Measurements from ENCODE around the gene RALY.

The RALY gene

GRCh38 chr20:34049389-34049788, 55.7 kb downstream of the RALY start:
- TF ChIP-seq TOX (CRISPR knock-in tag; IDR thresholded peaks at IDR 0.05; ENCODE audit: borderline replicate concordance) = no peak
- TF ChIP-seq TCF4 (CRISPR knock-in tag; IDR thresholded peaks at IDR 0.05; ENCODE audit: borderline replicate concordance) = no peak
- no peak for TF ChIP-seq OSR1 (CRISPR knock-in tag; IDR thresholded peaks at IDR 0.05)
- no peak for TF ChIP-seq TSHZ2 (CRISPR knock-in tag; IDR thresholded peaks at IDR 0.05)
- TF ChIP-seq GLIS3 (CRISPR knock-in tag; IDR thresholded peaks at IDR 0.05) = no peak
- TF ChIP-seq ZNF8 (CRISPR knock-in tag; IDR thresholded peaks at IDR 0.05) = no peak
- TF ChIP-seq SNAI2 (CRISPR knock-in tag; IDR thresholded peaks at IDR 0.05) = no peak
- TF ChIP-seq ZNF70 (CRISPR knock-in tag; IDR thresholded peaks at IDR 0.05) = no peak
- no peak for TF ChIP-seq ARNTL (CRISPR knock-in tag; IDR thresholded peaks at IDR 0.05; ENCODE audit: borderline replicate concordance, low read depth)
- no peak for TF ChIP-seq ZFP30 (CRISPR knock-in tag; IDR thresholded peaks at IDR 0.05)
- no peak for TF ChIP-seq CREB5 (CRISPR knock-in tag; IDR thresholded peaks at IDR 0.05; ENCODE audit: low read depth)
- TF ChIP-seq RARB (CRISPR knock-in tag; IDR thresholded peaks at IDR 0.05) = no peak
- ATAC-seq = no peak

- TF ChIP-seq SNAI2 (CRISPR knock-in tag; IDR thresholded peaks at IDR 0.05) = no peak
- no peak for TF ChIP-seq OSR1 (CRISPR knock-in tag; IDR thresholded peaks at IDR 0.05)
- no peak for TF ChIP-seq ZNF565 (CRISPR knock-in tag; conservative IDR thresholded peaks at IDR 0.05; ENCODE audit: low read depth)
- no peak for ATAC-seq
Measured at GRCh38 chr20:34049897-34050695, 56.4 kb downstream of the RALY start.

GRCh38 chr20:34052414-34052813, 58.7 kb downstream of the RALY start:
- ATAC-seq = no peak
- TF ChIP-seq ESRRG (CRISPR knock-in tag; IDR thresholded peaks at IDR 0.05) = no peak
- no peak for TF ChIP-seq OSR1 (CRISPR knock-in tag; IDR thresholded peaks at IDR 0.05)
- TF ChIP-seq RARB (CRISPR knock-in tag; IDR thresholded peaks at IDR 0.05) = no peak
- no peak for TF ChIP-seq PATZ1 (CRISPR knock-in tag; IDR thresholded peaks at IDR 0.05; ENCODE audit: borderline replicate concordance)
- TF ChIP-seq SNAI2 (CRISPR knock-in tag; IDR thresholded peaks at IDR 0.05) = no peak
- TF ChIP-seq BACH2 (CRISPR knock-in tag; IDR thresholded peaks at IDR 0.05; ENCODE audit: borderline replicate concordance) = no peak

GRCh38 chr20:34055290-34055689, 61.6 kb downstream of the RALY start:
- no peak; the same call in 1 of the 3 replicates for ATAC-seq
- TF ChIP-seq ZNF565 (CRISPR knock-in tag; conservative IDR thresholded peaks at IDR 0.05; ENCODE audit: low read depth) = no peak
- TF ChIP-seq POU6F1 (CRISPR knock-in tag; IDR thresholded peaks at IDR 0.05; ENCODE audit: borderline replicate concordance, low read depth) = no peak
- TF ChIP-seq CSRNP3 (CRISPR knock-in tag; IDR thresholded peaks at IDR 0.05) = no peak
- TF ChIP-seq TOX (CRISPR knock-in tag; IDR thresholded peaks at IDR 0.05; ENCODE audit: borderline replicate concordance) = no peak
- TF ChIP-seq ZFP30 (CRISPR knock-in tag; IDR thresholded peaks at IDR 0.05) = no peak
- TF ChIP-seq TSHZ2 (CRISPR knock-in tag; IDR thresholded peaks at IDR 0.05) = no peak
- TF ChIP-seq RARB (CRISPR knock-in tag; IDR thresholded peaks at IDR 0.05) = no peak
- no peak for TF ChIP-seq GLIS3 (CRISPR knock-in tag; IDR thresholded peaks at IDR 0.05)
- no peak for TF ChIP-seq CREB5 (CRISPR knock-in tag; IDR thresholded peaks at IDR 0.05; ENCODE audit: low read depth)
- TF ChIP-seq ISL1 (CRISPR knock-in tag; IDR thresholded peaks at IDR 0.05) = peak; percentile 8; the same call in 1 of the 2 replicates
- no peak for TF ChIP-seq ARNTL (CRISPR knock-in tag; IDR thresholded peaks at IDR 0.05; ENCODE audit: borderline replicate concordance, low read depth)
- peak; percentile 62 for TF ChIP-seq ZNF8 (CRISPR knock-in tag; IDR thresholded peaks at IDR 0.05)
